Hepatocyte (in vitro differentiated cells): ENCODE results near the gene PLXNA3. TPM values are rescaled to one million over a fixed set of nuclear protein-coding genes. Genes with fewer than 3 reads are reported as not detected.

Source experiments
- DNase-seq: peaks from one replicate; pipeline ENCODE4 v3.0.0-alpha.2; 2016; ENCODE audit warnings: low spot score
- H2AFZ ChIP-seq: fragments of 200-600 bp; sonication (generic); 2 replicates; pipeline ENCODE4 v1.6.0; 2016; ENCODE audit warnings: antibody characterized with exemption, mild to moderate bottlenecking
- H3K27ac ChIP-seq: fragments of 200-600 bp; sonication (generic); 2 replicates; pipeline ENCODE4 v1.5.1; 2016; ENCODE audit warnings: mild to moderate bottlenecking
- H3K27me3 ChIP-seq: fragments of 200-600 bp; sonication (generic); 2 replicates; pipeline ENCODE4 v1.6.1; 2016
- H3K36me3 ChIP-seq: fragments of 200-600 bp; sonication (generic); replicated peaks from 2 replicates; pipeline ENCODE4 v1.5.1; 2016; ENCODE audit warnings: low read depth; ENCODE audit not compliant: insufficient read depth
- H3K4me1 ChIP-seq: fragments of 200-600 bp; sonication (generic); 2 replicates; pipeline ENCODE4 v1.5.1; 2016; ENCODE audit warnings: mild to moderate bottlenecking, moderate library complexity; ENCODE audit not compliant: insufficient read depth
- H3K4me2 ChIP-seq: fragments of 200-600 bp; sonication (generic); 2 replicates; pipeline ENCODE4 v1.6.0; 2016
- H3K4me3 ChIP-seq: fragments of 200-600 bp; sonication (generic); 2 replicates; pipeline ENCODE4 v1.5.1; 2016; ENCODE audit warnings: mild to moderate bottlenecking
- H3K79me2 ChIP-seq: fragments of 200-600 bp; sonication (generic); 2 replicates; pipeline ENCODE4 v1.6.0; 2017; ENCODE audit warnings: mild to moderate bottlenecking
- H3K9me2 ChIP-seq: fragments of 200-600 bp; sonication (generic); replicated peaks from 2 replicates; pipeline ENCODE4 v1.6.0; 2017; ENCODE audit warnings: mild to moderate bottlenecking; ENCODE audit not compliant: insufficient read depth
- H3K9me3 ChIP-seq: fragments of 200-600 bp; sonication (generic); 2 replicates; pipeline ENCODE4 v1.5.1; 2016; ENCODE audit warnings: low read depth, mild to moderate bottlenecking
- H4K20me1 ChIP-seq: fragments of 200-600 bp; sonication (generic); 2 replicates; pipeline ENCODE4 v1.6.0; 2016; ENCODE audit warnings: mild to moderate bottlenecking; ENCODE audit not compliant: insufficient read depth, poor library complexity, severe bottlenecking
- EZH2 ChIP-seq: fragments of 200-600 bp; sonication (generic); IDR thresholded peaks from 2 replicates; pipeline ENCODE4 v1.6.1; 2016; ENCODE audit warnings: antibody characterized with exemption, mild to moderate bottlenecking, borderline replicate concordance
- EZH2phosphoT487 ChIP-seq: fragments of 200-600 bp; sonication (generic); IDR thresholded peaks from one replicate; pipeline ENCODE4 v1.6.1; 2018; ENCODE audit warnings: antibody characterized with exemption, mild to moderate bottlenecking, low read depth, moderate library complexity; ENCODE audit not compliant: unreplicated experiment, severe bottlenecking
- WGBS: methylation state at CpG from one replicate; pipeline ENCODE4 v1.1.6; 2016; ENCODE audit warnings: low lambda C conversion rate; ENCODE audit errors: missing lambda C conversion rate; 5-methylcytosine and 5-hydroxymethylcytosine counted together
- polyA plus RNA-seq: library from polyadenylated mRNA; unstranded; fragments of >200 nt; fragmentation: Nextera tagmentation; extraction: Ambion mirVana; gene quantifications from 2 replicates; pipeline ENCODE4 v1.2.1, GENCODE V29; 2016
- total RNA-seq: library from RNA; depleted of rRNA; stranded (reverse); fragments of >200 nt; gene quantifications from 2 replicates; pipeline ENCODE4 v1.2.3, GENCODE V29; 2014
- TF ChIP-seq, protein P1 (sequence below): fragments of 200-600 bp; sonication (generic); IDR thresholded peaks from 2 replicates; pipeline ENCODE4 v1.5.1; 2016; ENCODE audit warnings: antibody characterized with exemption, mild to moderate bottlenecking; ENCODE audit not compliant: poor library complexity

The PLXNA3 gene
- total and polyA plus RNA-seq, 2 experiments from 2014 or later: 14.1 to 28.7 TPM

- Histone ChIP-seq H3K4me2 (peak overlapping the region; percentile 81), H3K4me3 (peak overlapping the region; percentile 38), H3K36me3 (no peaks in the 10 kb centered on the region), H4K20me1 (no peaks in the 10 kb centered on the region), H2AFZ (no peak overlapping the region), H3K27me3 (no peaks in the 10 kb centered on the region), H3K9me3 (no peaks in the 10 kb centered on the region), H3K9me2 (no peaks in the 10 kb centered on the region), H3K4me1 (peaks cover 2% of the 10 kb centered on the region), H3K79me2 (peaks cover 5% of the 10 kb centered on the region), H3K27ac (peak overlapping the region; percentile 94)
- 52% methylated on average over 10 of the region's 19 CpGs for WGBS
- DNase-seq: peak; percentile 45
- TF ChIP-seq EZH2: no peak
- no peak for TF ChIP-seq EZH2phosphoT487
- TF ChIP-seq, protein P1, sequence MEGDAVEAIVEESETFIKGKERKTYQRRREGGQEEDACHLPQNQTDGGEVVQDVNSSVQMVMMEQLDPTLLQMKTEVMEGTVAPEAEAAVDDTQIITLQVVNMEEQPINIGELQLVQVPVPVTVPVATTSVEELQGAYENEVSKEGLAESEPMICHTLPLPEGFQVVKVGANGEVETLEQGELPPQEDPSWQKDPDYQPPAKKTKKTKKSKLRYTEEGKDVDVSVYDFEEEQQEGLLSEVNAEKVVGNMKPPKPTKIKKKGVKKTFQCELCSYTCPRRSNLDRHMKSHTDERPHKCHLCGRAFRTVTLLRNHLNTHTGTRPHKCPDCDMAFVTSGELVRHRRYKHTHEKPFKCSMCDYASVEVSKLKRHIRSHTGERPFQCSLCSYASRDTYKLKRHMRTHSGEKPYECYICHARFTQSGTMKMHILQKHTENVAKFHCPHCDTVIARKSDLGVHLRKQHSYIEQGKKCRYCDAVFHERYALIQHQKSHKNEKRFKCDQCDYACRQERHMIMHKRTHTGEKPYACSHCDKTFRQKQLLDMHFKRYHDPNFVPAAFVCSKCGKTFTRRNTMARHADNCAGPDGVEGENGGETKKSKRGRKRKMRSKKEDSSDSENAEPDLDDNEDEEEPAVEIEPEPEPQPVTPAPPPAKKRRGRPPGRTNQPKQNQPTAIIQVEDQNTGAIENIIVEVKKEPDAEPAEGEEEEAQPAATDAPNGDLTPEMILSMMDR: no peak
These were observed 31.9 kb downstream of the PLXNA3 start for GRCh38 chrX:154490021-154490413.

GRCh38 chrX:154490414-154491083 lies 32.5 kb downstream of the PLXNA3 start, which contains the start of gene SLC10A3:
Gene SLC10A3 (minus strand): TSS chrX:154490629. CDS start chrX:154488940, 1,689 bp downstream.
- no peaks in the 10 kb centered on the region for H3K36me3 ChIP-seq
- no peaks in the 10 kb centered on the region for H4K20me1 ChIP-seq
- H3K27me3 ChIP-seq: no peaks in the 10 kb centered on the region
- H2AFZ ChIP-seq: peak within 1 kb of the TSS; percentile 85
- H3K9me2 ChIP-seq: no peaks in the 10 kb centered on the region
- peaks cover 3% of the 10 kb centered on the region for H3K79me2 ChIP-seq
- peak within 1 kb of the TSS; percentile 46 for H3K4me3 ChIP-seq
- H3K4me2 ChIP-seq: peak within 1 kb of the TSS; percentile 81
- peaks cover 2% of the 10 kb centered on the region for H3K4me1 ChIP-seq
- WGBS: 42% methylated on average over 50 of the region's 71 CpGs
- TF ChIP-seq EZH2 (no peak), EZH2phosphoT487 (no peak)
- TF ChIP-seq, protein P1: no peak
- peak within 1 kb of the TSS; percentile 97 for H3K27ac ChIP-seq
- peak; percentile 95 for DNase-seq
- H3K9me3 ChIP-seq: no peaks in the 10 kb centered on the region

DNA sequence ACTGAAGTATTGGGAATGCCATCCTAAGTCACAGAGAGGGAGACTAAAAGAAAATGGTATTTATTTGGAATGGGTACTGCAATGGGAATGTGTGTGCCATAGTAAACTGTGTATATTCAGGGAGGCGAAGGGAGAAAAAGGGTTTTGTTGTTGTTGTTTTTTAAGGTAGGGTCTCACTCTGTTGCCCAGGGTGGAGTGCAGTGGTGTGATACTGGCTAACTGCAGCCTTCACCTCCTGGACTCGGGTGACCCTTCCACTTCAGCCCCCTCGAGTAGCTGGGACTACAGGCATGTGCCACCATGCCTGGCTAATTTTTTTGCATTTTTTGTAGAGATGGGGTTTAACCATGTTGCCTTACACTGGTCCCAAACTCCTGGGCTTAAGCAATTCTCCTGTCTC lies 36.6 kb downstream of the PLXNA3 start:
- no peak overlapping the region for H3K27ac ChIP-seq
- H3K36me3 ChIP-seq: no peaks in the 10 kb centered on the region
- no peaks in the 10 kb centered on the region for H3K79me2 ChIP-seq
- TF ChIP-seq, protein P1: no peak
- TF ChIP-seq EZH2: no peak
- no peak for TF ChIP-seq EZH2phosphoT487
- H3K4me3 ChIP-seq: no peak overlapping the region
- H3K4me2 ChIP-seq: no peak overlapping the region
- WGBS: 71% methylated on average over 3 of the region's 3 CpGs
- H3K9me3 ChIP-seq: no peaks in the 10 kb centered on the region
- no peaks in the 10 kb centered on the region for H4K20me1 ChIP-seq
- H3K4me1 ChIP-seq: no peaks in the 10 kb centered on the region
- no peaks in the 10 kb centered on the region for H3K9me2 ChIP-seq
- DNase-seq: no peak
- no peaks in the 10 kb centered on the region for H3K27me3 ChIP-seq
- no peak overlapping the region for H2AFZ ChIP-seq
